ENCODE data around the gene NOL12.

NOL12 gene

DNA sequence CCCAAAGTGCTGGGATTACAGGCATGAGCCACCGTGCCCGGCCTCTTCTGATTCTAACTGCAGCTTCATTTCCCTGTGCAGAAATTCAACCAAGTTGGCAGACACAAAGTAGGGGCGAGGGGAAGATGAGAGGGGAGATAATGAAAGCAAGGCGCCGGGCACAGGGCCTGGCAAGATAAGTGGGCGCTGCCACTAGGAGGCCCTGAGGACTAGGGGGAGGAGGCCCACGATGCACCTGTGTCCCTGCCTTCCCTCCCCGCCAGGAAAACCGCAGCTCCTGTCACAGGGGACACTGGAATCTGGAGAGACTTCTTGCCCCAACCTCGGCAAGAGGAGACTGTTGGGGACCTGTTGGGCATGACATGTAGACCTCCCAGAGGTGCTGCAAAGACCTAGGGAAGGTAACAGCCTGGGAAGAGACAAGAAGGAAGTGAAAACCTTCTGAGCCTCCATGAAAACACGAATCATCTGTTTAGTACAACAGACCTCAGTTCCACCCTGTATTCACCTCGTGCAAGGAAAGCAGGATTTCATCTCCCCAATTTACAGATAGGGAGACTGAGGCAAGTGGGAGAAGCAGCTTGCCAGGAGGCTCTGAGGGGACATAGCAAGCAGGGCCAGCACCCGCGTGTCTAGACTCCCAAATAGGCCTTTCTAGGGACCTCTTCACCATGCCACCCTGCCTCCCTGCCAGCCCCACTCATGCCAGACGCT lies 13.8 kb upstream of the NOL12 start:
- DNase-seq (ENCODE audit: low spot score) = no peak
- TF ChIP-seq, protein P1, sequence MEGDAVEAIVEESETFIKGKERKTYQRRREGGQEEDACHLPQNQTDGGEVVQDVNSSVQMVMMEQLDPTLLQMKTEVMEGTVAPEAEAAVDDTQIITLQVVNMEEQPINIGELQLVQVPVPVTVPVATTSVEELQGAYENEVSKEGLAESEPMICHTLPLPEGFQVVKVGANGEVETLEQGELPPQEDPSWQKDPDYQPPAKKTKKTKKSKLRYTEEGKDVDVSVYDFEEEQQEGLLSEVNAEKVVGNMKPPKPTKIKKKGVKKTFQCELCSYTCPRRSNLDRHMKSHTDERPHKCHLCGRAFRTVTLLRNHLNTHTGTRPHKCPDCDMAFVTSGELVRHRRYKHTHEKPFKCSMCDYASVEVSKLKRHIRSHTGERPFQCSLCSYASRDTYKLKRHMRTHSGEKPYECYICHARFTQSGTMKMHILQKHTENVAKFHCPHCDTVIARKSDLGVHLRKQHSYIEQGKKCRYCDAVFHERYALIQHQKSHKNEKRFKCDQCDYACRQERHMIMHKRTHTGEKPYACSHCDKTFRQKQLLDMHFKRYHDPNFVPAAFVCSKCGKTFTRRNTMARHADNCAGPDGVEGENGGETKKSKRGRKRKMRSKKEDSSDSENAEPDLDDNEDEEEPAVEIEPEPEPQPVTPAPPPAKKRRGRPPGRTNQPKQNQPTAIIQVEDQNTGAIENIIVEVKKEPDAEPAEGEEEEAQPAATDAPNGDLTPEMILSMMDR (IDR thresholded peaks at IDR 0.05; ENCODE audit: extremely low read depth, missing control alignments) = no peak

DNA sequence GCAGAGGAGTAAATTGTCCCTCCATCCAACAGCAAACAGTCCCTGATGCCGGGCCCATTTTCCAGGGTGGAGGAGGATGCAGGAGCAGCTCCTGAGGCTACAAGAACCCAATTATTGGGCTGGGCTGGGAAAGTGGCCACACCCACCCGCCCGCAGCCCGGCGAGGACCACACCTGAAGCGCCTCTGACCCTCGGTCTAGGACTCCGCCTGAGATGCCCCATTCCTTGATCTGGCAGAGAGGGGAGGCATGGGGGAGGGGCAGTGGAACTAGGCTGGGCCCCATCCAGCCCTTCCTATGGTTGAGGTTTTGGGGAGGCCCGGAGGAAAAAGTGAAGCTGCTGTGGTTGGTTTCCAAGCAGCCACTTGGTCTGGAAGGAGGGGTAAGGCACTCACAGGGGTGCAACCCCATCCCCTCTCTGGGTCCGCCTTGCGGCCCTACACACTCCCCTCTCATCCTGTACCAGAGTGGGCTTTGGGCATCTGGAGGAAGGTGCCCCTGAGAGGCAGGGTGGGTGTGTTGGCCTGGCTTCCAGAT lies 13.2 kb upstream of the NOL12 start:
- no peak for DNase-seq (ENCODE audit: low spot score)
- TF ChIP-seq, protein P1 (IDR thresholded peaks at IDR 0.05; ENCODE audit: extremely low read depth, missing control alignments) = no peak

DNA sequence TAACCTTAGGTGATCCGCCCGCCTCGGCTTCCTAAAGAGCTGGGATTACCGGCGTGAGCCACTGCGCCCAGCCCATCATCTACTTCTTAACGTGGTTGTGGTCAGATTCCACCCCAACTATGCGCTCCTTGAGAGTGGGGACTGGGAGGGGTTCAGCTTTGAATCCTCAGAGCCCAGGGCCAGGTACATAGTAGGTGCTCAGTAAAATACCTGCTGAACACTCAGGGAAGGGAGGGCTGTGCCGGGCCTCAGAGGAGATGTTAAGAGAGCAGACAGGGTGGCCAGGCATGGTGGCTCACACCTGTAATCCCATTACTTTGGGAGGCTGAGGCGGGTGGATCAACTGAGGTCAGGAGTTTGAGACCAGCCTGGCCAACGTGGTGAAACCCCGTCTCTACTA lies 11.9 kb upstream of the NOL12 start:
- TF ChIP-seq, protein P1 (IDR thresholded peaks at IDR 0.05; ENCODE audit: extremely low read depth, missing control alignments) = no peak
- no peak for DNase-seq (ENCODE audit: low spot score)

DNA sequence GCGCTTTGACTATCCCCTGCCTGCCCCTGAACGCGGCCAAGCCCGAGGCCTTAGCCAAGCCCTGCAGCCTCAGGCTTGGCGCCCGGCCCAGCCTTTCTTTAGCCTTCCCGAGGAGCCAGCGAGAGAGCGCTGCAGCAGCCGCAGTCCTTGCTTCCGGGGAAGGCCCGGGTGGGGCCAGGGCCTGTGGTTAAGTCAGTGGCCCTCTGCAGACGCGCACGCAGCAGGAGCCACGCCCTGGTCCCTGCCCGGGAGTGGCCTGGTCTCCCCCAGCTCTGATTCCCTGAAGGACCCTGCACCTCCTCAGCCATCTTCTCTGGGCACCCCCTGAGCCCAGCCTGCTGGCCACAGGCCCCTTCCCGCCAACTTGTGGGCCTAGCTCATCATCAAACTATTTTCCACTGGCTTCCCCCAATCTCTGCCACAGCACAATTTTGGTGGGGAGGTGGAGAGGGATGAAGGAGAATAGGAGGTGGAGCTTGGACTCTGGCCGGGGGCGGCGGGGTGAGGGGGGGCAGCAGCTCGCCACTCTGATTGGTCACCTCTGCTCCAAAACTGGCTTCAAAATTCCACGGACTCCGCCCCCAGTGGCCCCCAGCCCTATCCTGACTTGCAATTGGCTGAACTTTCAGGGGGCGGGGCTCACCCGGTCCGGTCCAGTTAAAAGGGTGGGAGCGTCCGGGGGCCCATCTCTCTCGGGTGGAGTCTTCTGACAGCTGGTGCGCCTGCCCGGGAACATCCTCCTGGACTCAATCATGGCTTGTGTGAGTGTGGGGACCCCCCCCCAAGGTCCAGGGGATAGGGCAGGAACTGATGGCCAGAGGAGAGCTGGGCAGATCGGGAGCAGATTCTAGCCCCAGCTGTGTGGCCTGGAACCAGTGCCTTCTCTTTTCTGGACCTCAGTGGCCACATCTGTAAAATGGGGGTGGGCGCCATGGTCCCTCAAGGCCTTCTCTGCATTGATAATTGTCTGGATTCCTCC lies 10.9 kb upstream of the NOL12 start, which contains the start of gene LGALS1:
TSS of gene LGALS1 (plus strand) at position 686 of the 979 bp plus-strand sequence. CDS start at position 753, 67 bp downstream.
- peak; percentile 85 for DNase-seq (ENCODE audit: low spot score)

DNA sequence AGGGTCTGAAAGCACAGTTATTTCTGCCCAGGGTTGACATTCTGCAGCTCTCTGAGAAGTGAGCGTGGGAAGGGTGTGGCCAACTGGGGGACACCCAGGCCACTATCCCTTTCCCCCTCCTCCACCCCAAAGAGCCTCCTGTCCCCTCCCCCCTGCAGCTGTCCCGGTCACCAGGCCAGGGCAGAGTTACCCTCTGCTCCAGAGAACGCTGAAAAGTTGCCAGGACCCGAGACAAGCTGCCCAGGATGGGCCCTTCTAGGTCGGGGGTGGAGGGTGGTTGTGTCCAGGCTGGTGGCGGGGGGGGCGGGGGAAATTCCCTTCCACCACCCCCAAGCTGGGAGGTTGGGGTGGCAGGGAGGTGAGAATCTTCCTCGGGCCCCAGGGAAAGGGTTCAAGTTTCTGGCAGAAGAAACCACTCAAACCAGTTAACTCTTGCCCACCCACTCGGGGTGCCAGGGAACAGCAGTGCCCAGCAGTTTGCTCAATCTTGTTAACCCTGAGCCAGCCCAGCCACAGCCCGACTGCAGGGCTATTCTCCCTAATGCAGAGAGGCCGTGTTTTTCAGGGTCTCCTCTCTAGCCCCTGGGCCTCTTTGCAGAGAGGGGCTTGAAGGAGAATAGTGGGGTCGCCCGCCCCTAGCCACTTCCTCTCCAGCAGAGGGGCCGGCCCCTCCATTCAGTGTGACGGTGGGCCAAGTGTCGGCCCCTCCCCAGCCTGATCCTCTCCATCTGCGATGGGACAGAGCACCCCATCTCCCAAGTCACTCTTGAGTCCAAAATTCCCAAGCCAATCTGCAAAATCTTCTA lies 10.0 kb upstream of the NOL12 start:
- no peak for DNase-seq (ENCODE audit: low spot score)
- TF ChIP-seq, protein P1 (IDR thresholded peaks at IDR 0.05; ENCODE audit: extremely low read depth, missing control alignments) = no peak

More for the DNA sequence above, 10.9 kb upstream of the NOL12 start, which contains the start of gene LGALS1:
- TF ChIP-seq, protein P1 (IDR thresholded peaks at IDR 0.05; ENCODE audit: extremely low read depth, missing control alignments) = no peak

DNA sequence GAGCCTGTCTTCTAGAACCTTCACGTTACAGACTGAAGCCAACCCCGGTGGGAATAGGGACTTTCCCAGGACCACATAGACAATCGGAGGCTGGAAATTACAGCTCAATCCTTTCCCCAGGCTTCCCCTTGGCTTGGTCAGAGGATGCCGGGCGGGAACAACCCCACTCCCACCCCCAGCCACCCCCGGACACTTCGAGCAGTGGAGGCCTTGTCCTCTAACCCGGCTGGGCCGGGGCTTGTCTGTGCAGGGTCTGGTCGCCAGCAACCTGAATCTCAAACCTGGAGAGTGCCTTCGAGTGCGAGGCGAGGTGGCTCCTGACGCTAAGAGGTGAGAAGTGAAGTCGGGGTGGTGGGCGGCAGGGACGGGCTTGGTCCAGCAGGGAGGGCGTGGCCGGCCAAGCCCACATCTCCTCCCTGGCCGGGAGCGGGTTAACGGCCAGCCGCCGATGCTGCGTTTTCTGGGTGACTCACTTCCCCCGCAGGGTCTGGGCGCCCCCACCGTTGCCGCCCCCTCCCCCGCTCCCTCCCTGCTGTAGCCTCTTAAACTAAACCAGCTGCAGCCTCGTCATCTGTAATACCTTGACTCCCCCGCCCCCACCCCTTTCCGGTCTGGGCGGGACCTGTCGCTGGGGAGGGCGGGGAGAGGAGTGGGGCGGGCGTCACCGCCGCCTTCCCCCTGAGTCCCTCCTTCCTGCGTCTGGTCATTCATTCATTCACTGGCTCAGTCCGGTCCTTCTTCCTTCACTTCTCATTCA lies 9.2 kb upstream of the NOL12 start:
- TF ChIP-seq, protein P1 (IDR thresholded peaks at IDR 0.05; ENCODE audit: extremely low read depth, missing control alignments) = no peak
- peak; percentile 88 for DNase-seq (ENCODE audit: low spot score)
